Stimulated activated CD4-positive, alpha-beta T cell treated with anti-CD3 and anti-CD28 coated beads, Interleukin-1b, Interleukin-23, amount 100 ng/mL, for 24 hours (primary cell): ENCODE measurements around the gene DDX28.
A peak's percentile ranks its signal among the peaks of the same experiment; 100 is the strongest.
"Not testable (repeated sequence)": the region's sequence is repeated elsewhere in the genome, so short reads cannot be mapped to it uniquely, and the experiment has no call there.

Experiments used
- DNase-seq, 4 experiments: peaks; one replicate each; pipeline ENCODE4 v3.0.0-alpha.2; 2020; ENCODE audit warnings: low read depth in 4 of 4, low spot score in 1 of 4

Gene DDX28

DNA sequence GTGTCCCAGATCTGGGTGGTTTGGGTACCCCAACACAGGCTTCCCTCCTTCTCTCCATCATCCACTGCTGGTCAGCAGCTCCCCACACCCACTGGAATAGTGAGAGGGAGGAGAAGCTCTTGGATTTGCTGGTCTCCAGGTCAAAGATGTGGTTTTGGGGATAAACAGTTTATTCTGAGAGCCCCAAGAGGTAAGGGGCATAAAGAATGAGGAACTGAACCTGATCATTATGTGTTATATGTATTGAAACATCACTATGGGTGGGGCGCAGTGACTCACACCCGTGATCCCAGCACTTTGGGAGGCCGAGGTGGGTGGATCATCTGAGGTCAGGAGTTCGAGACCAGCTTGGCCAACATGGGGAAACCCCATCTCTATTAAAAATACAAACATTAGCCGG lies 27.6 kb downstream of the DDX28 start:
- DNase-seq, result no peak

DNA sequence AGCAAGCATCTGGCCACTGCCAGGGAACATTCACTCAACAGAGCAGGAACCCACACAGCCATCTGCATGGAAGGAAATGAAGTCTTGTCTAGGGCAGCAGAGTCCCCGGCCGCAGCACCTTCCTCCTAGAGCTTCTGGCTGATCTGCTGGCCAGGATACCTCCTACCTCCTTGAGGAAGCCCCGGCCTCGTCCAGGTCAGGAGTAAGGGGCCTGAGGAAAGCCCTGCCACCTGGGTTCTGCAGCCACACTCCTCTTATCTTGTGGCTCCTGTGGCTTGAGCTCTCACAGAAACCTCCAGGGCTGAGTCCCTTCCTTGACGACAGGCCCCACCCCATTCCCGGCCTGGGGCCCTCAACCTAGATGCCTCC lies 29.0 kb downstream of the DDX28 start:
- not testable (repeated sequence) for DNase-seq

DNA sequence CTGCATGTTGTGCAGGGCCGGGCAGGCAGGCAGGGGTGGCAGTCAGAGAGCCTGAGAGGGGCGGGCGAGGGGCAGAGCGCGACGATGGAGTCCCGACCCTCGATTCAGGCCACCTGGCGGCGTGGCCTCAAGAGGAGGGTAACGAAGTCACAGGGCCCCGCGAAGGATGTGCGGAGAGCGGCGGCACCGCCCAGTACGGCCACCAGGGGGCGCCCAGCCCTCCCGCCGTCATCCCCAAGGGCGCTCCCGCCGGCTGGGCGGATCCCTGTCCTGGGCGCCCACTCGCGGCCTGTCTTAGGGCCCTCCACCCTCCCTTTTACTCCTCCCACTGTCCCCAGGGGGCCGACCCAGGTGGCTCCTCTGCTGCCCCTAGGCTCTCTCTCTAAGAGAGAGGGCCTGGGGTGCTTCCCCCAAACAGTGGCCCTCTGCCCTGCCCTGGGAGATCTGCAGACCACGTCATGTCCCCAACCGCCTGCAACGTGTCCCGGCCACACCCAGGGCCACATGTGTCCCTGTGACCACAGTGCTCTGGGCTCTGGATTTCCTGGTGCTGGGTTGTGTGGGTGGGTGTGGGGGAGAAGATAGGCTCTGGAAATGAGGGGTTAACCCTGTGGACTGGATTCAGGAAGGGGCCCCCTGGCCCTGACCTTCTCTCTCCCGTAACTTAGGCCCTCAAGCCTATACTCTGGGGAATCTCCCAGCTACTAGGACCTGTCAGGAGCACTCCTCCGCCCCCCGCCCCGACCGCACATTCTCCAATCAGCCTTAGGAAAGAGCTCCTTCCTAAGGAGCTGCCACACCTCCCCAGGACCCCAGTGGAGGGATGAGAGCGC lies 29.6 kb downstream of the DDX28 start:
- DNase-seq, result peak; percentile 53 to 78 (median 73)

DNA sequence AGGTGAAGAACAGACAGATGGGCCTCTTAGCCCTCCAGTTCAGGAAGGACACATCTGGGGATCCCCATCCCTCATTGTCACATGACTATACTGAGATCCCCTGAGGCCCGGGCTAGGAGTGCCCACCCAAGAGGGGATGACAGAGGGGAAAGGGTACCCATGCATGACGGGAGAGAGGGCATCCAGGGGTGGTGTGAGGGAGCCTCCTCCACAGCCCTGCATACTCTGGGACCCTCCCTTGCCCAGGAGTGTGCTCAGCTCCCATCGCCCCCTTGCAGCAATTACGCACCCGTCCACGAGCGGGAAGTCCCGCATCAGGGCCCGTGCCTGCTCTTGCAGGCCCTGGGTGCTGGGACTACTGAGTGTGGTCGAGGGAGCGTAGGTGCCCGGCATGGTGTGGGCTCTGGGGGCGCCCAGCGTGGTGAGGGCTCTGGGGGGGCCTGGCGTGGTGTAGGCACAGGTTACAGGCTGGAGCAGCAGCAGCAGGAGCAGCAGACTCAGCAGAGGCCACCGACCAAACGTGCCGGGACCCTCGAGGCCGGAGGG lies 30.3 kb downstream of the DDX28 start:
- no peak for DNase-seq

DNA sequence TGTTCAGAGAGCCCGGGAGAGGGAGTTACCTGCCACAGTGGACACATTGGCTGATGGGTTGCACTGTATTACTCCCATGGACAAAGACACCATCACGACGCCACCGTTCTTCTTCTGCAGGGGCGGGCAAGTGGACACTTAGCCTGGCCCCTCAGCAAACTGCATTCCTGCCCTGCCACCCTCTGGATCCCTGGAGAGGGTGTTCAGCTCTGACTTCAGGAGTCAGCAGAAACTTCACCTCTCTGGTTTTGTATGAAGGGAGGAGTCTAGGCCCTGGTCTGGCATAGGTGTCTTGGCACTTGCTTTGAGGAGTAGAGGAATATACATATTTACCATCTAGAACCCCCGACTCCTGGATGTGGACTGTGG lies 33.0 kb downstream of the DDX28 start:
- no peak for DNase-seq

DNA sequence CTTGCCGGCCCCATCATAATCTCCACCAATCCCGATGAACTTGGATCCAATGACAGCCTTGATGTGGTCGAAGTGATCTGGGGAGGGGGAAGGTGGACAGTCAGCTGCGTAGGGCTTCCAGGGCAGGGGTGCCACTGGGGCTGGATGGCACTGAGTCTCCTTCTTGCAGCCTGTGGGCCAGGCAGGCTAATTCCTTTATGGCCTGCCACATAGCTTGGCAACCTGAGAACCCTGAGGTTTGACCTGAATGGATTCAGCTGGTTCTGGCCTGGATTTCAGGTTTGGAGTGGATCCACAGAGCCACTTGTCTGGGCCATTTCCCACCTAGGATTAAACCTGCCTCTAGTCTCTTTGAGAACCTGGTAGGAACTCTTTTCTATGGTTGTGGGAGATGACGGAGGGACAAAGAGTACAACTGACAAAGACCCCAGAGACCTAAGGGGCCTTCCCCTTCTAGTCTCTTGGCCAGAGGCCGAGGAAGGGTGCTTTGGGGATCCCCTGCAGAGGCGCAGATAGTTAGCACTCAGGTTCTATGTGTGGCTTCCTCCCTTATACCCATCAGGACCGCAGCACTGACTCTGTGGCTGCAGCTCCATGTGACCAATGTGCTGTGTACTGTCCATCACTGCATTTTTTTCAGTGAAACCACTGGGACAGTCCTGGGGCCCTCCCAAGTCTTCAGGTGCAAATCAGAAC lies 33.6 kb downstream of the DDX28 start:
- no peak for DNase-seq

DNA sequence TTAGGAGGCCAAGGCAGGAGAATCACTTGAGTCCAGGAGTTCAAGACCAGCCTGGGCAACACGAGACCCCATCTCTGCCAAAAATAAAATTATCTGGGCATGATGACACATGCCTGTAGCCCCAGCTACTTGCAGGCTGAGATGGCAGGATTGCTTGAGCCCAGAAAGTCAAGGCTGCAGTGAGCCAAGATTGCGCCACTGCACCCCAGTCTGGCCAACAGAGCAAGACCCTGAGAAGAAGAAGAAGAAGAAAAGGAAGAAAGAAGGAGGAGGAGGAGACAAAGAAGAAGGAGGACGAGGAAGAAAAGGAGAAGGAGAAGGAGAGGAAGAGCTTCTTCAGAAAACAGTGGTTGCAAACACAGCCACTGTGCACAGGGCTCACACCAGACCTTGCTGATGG lies 34.4 kb downstream of the DDX28 start:
- DNase-seq, result no peak

DNA sequence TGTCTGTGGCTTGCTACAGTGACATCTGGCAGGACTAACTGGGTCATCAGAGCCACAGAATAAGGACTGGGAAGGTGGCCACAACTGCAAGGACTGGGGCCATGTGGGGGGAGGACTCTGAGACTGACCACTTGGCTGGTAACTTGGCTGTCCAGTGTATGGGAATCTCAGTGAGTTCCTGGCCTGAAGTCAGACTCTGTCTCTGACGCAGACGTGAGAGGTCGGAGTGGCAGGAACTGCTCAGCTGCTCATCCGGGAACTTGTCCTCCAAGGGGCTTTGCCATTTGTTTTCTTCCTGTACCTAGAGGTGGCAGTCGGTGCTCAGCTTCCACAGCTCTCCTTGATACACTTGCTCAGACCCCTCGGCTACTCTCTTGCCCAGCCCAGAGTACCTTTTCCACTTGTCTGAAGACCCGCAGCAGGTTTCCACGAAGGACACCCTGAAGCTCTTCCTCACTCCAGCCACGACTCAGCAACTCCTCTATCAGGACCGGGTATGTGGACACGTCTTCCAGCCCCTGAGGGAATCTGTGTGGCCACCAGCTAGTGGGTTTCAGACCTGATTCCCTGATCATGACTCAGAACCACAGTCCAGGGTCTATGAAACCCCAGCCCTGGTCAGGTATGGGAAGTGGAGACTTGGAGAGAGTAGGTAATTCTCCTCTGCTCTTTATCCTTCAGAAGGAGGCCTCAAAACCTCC lies 35.4 kb downstream of the DDX28 start:
- no peak for DNase-seq

DNA sequence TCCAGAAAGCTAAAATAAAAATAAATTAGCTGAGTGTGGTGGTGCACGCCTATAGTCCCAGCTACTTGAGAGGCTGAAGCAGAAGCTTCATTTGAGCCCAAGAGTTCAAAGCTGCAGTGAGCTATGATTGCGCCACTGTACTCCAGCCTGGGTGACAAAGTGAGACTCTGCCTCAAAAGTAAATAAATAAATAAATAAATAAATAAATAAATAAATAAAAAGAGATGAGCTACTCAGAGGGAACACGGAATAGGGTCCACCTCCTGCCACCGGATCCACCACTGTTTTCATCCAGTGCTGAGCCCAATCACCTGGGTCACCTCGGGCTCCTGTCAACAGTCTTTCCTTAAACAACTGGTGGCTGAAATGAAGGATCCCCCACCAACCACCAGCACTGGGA lies 36.1 kb downstream of the DDX28 start:
- DNase-seq, result no peak

DNA sequence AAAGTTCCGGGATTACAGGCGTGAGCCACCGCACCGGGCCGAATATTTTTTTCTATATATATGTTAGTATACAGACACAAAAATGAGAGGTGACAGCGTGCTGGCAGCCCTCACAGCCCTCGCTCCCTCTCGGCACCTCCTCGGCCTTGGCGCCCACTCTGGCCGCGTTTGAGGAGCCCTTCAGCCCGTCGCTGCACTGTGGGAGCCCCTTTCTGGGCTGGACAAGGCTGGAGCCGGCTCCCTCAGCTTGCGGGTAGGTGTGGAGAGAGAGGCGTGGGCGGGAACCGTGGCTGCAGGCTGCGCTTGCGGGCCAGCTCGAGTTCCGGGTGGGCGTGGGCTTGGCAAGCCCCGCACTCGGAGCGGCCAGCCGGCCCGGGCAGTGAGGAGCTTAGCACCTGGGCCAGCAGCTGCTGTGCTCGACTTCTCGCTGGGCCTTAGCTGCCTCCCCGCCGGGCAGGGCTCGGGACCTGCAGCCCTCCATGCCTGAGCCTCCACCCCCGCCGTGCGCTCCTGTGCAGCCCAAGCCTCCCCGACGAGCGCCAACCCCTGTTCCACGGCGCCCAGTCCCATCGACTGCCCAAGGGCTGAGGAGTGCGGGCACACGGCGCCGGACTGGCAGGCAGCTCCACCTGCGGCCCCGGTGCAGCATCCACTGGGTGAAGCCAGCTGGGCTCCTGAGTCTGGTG lies 40.9 kb downstream of the DDX28 start:
- no peak for DNase-seq

DNA sequence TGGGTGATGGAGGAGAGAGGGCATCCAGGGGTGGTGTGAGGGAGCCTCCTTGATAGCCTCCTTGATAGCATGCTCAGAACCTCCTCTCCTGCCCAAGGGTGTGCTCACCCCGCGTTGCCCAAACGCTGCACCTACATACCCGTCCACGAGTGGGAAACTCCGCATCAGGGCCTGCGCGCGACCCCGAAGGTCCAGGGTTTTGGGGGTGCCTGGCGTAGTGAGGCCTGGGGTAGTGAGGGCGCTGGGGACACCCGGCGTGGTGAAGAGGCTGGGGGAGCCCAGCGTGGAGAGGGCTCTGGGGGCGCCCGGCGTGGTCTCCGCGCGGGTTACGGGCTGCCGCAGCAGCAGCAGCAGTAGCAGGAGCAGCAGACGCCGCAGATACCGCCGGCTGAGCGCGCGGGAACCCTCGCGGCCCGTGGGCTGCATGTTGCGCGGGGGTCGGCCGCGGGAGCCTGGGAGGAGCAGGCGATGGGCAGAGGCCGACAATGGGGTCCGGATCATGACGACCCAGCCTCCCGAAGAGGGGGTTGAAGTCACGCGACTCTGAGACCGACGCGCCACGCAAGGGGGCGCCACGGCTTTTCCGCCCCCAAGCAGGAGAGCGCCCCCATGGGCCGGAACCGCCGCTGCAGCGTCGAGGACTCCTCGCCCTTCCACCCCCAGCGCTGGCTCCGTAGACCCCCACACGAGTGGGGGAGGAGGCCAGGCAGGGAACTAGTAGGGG lies 42.9 kb downstream of the DDX28 start, which contains the start of gene DPEP3:
Gene DPEP3, minus strand, starts transcription at position 545 of the 724 bp plus-strand sequence. Its CDS starts 119 bp downstream, at position 426.
- no peak for DNase-seq

DNA sequence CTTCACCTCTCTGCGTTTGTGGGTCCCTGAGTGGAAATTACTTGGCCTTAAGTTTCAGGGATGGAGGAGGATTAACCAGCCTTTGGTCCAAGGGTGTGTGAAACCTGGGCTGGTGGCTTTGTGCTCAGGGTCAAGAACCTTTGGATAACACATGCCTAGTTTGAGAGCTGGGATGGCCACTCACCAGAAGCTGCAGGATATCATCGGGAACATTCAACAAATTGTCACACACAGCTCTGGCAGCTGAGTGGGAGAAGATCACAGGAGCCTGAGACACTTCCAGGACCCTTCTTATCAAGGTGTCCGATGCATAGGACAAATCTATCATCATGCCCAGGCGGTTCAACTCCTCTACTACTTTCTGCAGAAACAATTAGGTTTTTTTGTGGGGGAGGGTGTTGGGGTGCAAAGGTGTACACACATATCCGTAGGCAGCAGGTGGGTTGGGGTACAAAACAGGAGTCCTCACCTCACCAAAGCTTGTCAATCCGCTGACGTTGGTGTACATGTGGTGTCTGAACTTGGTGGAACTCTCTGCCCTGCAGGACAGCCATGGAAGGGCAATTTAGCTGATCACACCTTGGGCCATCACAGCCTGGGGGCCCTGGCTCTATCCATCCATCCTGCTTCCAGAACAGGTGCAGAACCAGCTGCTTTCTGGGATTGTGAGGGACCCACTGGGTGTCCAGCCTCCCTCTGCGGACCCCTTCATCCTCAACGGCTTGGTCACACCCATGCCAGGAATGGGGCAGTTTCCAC lies 45.4 kb downstream of the DDX28 start:
- DNase-seq, result no peak

DNA sequence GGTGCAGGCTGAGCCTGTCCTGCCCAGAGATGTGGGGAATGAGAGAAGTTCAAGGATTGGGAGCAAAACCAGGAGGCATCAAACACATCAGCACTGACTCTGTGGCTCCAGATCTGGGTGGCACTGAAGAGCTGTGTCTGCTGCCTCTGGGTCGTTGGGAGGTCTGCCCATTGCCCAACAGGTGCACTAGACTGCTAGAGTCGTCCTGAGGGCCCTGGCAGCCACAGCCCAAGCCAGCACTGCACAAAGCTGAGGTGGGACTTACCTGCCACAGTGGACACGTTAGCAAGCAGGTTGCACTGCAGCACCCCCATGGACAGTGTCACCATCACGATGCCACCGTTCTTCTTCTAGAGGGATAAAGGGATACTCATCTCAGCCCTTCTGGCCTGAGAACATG lies 46.0 kb downstream of the DDX28 start:
- DNase-seq, result no peak

DNA sequence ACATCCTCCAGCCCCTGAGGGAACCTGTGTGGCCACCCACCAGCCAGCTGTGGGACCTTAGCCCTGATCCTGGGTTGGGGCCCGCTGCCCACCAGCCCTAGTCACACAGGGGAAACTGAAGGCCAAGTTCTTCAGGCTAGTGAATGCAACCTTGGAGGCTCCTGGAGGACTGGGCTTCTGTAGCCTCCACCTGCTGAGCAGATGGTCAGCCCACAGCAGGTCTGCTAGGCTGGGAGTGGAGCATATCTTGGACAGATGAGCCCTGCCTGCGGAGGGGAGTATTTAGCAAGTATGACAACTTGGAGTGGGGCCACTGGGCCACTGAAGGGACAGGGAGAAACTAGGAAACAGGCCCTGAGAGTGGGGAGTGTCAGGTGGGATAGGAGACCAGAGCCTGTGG lies 46.8 kb downstream of the DDX28 start:
- no peak for DNase-seq

DNA sequence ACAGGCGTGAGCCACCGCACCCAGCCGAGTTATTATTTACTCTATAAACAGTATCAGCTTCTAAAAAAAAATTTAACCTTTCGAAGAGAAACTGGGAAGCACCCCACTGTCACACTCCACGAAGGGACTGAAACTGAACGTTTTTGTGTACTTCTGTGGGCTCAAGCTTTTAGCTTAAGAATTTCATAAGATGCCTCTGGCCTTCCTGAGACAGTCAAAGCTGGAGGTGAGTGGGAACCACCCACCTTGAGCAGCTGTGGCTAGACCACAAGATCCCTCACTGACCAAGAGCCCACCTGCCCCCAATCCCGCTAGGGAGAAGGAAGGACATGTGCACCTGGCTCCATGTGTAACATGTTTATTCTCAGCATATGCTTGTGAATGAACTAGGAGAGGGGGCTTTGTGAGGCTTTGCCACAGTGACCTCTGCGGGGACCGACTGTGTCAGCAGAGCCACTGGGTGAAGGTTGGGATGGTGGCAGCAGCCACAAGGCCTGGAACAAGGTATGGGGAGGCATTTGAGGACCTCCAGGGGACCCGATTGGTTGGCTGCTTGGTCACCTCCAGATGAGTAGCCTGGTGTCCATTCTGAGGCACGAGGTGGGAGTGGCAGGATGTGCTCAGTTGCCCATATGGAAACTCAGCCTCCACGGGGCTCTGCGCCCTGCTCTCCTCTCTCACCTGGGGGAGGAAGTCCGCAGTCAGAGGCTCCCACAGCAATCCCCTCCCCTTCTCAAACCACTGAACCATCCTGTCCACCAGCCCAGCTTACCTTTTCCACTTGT lies 47.5 kb downstream of the DDX28 start:
- DNase-seq, result no peak

DNA sequence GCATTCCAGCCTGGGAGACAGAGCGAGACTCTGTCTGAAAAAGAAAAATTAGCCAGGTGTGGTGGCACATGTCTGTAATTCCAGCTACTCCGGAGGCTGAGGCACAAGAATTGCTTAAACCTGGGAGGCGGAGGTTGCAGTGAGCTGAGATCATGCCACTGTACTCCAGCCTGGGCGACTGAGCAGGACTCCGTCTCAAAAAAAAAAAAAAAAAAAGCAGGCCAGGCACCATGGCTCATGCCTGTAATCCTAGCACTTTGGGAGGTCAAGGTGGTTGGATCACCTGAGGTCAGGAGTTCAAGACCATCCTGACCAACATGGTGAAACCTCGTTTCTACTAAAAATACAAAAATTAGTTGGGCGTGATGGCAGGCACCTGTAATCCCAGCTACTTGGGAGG lies 50.7 kb downstream of the DDX28 start:
- DNase-seq, result not testable (repeated sequence)

DNA sequence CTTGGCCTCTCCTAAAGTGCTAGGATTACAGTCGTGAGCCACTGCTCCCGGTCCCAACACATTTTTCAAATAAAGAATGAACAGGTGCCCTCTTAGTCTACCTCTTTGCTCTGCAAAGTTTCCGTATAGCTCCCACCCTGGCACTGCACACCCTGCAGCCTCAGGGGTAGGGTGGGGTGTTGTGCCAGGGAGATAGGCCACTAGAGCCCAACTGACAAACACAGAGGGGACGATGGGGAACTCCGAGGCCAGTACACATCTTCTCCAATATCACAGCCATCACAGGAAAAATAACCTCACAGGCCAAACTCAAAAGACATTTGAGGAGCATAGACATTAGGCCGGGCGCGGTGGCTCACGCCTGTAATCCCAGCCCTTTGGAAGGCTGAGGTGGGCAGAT lies 51.9 kb downstream of the DDX28 start:
- DNase-seq, result no peak
